Neuron (in vitro differentiated cells): ENCODE data around the gene CLIC1.
A peak's percentile ranks its signal among the peaks of the same experiment; 100 is the strongest.

ENCODE experiments used
- H2AFZ ChIP-seq: one replicate; pipeline ENCODE4 v1.6.1; 2013; ENCODE audit warnings: low read depth, mild to moderate bottlenecking, inconsistent platforms, low read length, moderate library complexity
- H3K27me3 ChIP-seq: one replicate; pipeline ENCODE4 v1.6.1; 2013; ENCODE audit warnings: low read length; ENCODE audit not compliant: insufficient read depth
- H3K36me3 ChIP-seq: one replicate; pipeline ENCODE4 v1.6.1; 2013; ENCODE audit warnings: low read length; ENCODE audit not compliant: insufficient read depth
- H3K4me1 ChIP-seq: one replicate; pipeline ENCODE4 v1.6.1; 2013; ENCODE audit warnings: low read length; ENCODE audit not compliant: insufficient read depth
- H3K4me3 ChIP-seq: 2 replicates; pipeline ENCODE4 v1.5.1; 2013; ENCODE audit warnings: mild to moderate bottlenecking, low read length, moderate library complexity
- H3K9me3 ChIP-seq: one replicate; pipeline ENCODE4 v1.6.1; 2013; ENCODE audit warnings: low read length

The CLIC1 gene

DNA sequence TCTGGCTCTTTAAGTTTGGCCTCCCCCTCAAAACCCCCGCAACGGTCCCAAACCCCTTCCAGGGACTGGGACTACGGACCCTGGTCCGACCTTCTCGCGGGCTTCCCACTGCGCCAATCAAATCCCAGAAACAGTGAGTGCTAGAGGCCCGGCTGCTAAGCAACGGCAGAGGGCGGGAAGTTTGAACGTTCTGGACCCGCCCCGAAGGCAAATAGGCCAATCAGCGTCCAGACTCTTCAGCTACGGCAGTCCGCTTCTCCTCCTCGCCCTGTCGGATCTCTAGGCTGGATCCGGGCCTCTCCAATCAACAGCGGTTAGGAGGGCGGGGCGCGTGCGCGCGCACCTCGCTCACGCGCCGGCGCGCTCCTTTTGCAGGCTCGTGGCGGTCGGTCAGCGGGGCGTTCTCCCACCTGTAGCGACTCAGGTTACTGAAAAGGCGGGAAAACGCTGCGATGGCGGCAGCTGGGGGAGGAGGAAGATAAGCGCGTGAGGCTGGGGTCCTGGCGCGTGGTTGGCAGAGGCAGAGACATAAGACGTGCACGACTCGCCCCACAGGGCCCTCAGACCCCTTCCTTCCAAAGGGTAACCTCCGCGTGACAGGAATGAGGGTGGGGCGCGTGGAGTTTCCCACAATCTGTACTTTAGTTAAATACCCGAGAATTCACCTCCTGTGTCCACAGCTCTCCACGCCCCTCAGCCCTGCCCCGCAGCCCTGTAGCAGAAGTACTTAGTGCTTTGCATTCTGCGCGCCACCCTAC is 3.5 kb upstream of the CLIC1 start, which contains the start of gene MSH5:
TSS of gene MSH5 (plus strand) at position 367 of the 758 bp plus-strand sequence. CDS start 462 bp downstream, outside the sequence.
- Histone ChIP-seq H3K27me3 (no peaks in the 10 kb centered on the region), H2AFZ (peak within 1 kb of the TSS; percentile 27), H3K4me3 (peak within 1 kb of the TSS; percentile 94), H3K9me3 (no peaks in the 10 kb centered on the region), H3K36me3 (peaks cover 31% of the 10 kb centered on the region), H3K4me1 (peaks cover 42% of the 10 kb centered on the region)

DNA sequence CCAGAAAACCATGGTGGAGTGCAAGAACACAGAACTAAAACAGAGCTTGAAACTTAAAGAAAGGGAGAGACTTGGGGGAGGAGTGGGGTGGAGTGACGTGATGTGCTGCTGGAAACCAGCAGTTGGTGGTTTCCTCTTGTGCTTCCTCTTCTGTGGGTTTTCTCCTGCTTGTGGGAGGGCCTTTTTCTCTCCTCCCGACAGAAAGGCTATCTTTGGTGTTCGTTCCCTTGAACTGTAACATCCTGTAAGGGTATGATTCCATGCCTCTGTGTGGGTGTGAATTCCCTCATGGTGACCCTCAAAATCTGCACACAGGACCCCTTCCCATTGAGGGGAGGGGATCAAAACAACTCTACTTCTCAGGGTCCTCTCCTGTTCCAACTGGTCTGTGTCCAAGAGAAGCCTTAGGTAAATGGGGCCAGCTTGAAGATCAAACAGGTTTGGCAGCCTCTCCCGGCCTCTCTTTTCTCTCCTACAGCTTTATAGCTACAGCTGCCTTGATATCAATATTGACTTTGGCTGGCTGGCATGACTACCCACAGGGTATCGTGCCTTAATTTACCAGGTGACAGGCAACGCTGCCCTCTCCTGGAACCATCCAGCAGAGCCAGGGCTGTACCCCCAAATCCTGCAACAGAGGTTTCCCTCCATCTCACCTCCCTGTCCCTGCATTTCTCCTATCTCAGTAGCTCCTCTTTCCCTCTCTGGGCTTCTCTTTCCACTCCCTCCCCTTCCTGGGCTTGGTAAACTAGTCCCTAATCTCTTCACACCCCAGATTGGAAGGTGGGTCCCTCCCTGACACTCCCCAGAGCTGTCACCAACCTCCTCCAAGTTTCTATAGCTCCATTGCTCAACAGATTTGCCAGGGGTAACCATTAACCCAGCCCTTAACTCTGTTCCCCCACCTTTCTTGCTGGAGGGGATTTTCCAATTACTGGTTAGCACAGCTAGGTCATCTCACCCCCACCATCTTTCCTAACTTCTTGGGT is 2.0 kb upstream of the CLIC1 start:
- Histone ChIP-seq H3K4me1 (peaks cover 51% of the 10 kb centered on the region), H3K9me3 (no peaks in the 10 kb centered on the region), H3K36me3 (peaks cover 30% of the 10 kb centered on the region), H3K4me3 (peak overlapping the region; percentile 32), H2AFZ (no peak overlapping the region), H3K27me3 (no peaks in the 10 kb centered on the region)

DNA sequence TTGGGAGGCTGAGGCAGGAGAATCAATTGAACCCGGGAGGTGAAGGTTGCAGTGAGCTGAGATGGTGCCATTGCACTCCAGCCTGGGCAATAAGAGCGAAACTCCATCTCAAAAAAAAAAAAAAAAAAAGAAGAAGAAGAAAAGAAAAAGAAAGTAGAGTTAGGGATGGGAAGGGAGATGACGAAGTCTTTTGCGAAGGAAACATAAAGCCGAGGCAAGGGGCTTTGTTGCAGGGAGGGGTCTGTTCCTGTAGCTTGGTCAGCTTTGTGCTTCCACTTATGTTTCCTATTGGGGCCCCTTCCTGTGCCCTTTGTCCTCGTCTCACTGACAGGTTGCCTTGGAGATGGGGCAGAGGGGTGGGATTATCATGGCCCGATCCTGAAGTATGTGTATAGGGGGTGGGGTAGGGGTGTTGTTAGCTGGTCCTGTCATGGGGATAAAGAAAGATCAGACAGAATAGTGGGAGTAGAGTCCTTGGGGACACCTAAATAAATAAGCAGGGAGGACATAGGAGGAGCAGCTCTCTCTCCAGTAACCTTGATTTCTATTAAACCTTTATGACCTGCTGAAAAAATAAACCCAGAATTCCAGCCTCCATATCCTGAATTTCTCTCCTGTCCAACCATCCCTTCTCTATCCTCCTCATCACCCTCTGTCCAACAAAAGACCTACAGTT is 1.1 kb upstream of the CLIC1 start:
- Histone ChIP-seq H3K4me1 (peaks cover 51% of the 10 kb centered on the region), H3K27me3 (no peaks in the 10 kb centered on the region), H3K9me3 (no peaks in the 10 kb centered on the region), H3K36me3 (peaks cover 26% of the 10 kb centered on the region), H2AFZ (no peak overlapping the region), H3K4me3 (peak overlapping the region; percentile 85)

DNA sequence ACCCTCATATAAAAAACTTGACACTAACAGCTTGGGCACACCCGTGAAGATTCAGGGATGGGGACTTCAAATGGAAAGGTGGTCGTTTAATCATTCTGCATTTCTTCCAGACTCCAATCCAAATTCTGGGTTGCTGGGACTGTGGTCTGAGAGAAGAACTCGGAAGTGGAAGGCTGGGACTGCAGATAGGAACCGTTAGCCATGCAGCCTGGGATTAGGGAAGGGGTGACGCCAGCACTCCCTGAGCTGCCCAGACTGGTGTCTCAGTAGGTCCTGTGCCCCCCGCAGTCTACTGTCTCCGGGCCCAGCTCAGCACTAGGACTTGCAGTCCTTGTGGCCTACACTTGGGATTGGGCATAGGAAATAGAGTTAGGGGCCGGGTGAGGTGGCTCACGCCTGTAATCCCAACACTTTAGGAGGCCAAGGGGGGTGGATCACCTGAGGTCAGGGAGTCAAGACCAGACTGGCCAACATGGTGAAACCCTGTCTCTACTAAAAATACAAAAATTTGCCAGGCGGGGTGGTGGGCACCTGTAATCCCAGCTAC is 511 bp upstream of the CLIC1 start:
- Histone ChIP-seq H3K4me1 (peaks cover 51% of the 10 kb centered on the region), H2AFZ (peak overlapping the region; percentile 5), H3K4me3 (peak overlapping the region; percentile 85), H3K36me3 (peaks cover 27% of the 10 kb centered on the region), H3K9me3 (no peaks in the 10 kb centered on the region), H3K27me3 (no peaks in the 10 kb centered on the region)

DNA sequence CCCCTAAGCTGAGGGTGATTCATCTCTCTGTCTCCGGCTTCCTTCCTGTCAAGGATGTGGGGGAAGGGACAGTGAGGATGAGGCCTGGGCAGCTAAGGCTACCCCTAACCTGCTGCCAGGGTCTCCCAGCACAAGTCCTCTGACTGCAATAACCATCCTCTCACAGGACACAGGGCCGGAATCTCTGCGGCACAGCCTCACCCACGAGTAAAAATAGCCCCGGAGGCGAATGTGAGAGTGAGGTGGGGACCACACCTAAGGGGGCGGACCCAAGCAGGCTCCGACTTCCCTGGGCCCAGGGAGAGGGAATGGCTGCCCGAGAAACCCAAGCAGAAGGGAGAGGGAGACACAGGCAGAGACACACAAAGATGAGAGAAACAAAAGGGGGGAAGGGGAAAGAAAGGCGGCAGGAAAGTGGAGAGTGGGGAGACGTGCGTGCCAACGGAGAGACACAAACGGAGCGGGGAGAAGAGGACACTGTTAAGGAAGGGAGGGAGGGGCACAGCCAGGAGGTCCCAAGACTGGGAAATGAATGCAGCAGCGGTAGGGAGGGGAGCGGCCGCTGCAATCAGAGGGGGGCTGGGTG is 1.4 kb downstream of the CLIC1 start:
- Histone ChIP-seq H3K36me3 (peaks cover 29% of the 10 kb centered on the region), H2AFZ (no peak overlapping the region), H3K9me3 (no peaks in the 10 kb centered on the region), H3K4me3 (peak overlapping the region; percentile 85), H3K27me3 (no peaks in the 10 kb centered on the region), H3K4me1 (peaks cover 54% of the 10 kb centered on the region)

DNA sequence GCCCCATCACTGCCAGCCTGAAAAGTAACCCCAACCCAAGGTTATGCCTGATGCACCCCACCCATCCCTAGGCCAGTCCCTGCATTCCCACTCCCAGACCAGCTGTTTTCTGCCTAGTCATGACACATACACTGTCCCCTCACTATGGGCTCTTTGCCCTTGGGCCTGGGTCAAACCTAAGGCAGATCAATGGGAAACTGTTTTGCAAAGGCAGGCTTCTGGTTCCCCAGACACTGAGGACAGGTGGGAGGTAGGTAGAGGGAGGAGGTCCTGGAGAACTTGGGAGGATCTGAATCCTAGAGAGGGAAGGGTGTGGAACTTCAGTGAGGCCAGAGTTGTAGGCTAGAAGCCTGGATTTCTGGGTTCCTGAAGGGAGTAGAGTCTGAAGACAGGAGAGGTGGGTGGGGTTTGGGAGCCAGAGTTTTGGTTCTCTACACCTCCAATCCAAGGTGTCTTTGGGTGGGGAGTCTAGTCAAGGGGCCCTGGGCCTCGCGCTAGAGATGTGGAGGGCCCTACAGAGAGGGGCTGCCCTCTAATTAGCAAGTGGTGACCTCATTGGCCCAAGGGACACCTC is 2.0 kb downstream of the CLIC1 start:
- Histone ChIP-seq H3K4me1 (peaks cover 51% of the 10 kb centered on the region), H3K27me3 (no peaks in the 10 kb centered on the region), H3K36me3 (peaks cover 29% of the 10 kb centered on the region), H2AFZ (no peak overlapping the region), H3K9me3 (no peaks in the 10 kb centered on the region), H3K4me3 (peak overlapping the region; percentile 85)

DNA sequence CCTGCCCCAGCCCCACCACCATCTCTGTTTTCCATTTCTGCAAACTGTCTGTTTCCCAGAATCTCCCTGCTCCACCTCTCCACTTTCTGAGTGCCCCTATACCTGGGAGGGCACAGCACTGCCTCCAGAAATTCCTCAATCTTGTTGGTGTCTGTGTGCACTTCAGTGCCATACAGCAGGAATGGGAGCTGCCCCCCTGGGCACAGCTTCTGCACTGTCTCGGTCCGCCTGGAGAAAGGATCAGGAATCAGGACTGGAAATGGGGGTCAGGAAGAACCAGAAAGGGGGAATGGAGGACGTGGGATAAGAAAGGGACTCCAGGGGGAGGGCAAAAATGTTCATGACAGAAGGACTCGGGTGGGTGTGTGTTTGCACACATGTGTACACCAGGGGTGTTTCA is 2.6 kb downstream of the CLIC1 start:
- Histone ChIP-seq H3K36me3 (peaks cover 29% of the 10 kb centered on the region), H3K27me3 (no peaks in the 10 kb centered on the region), H3K4me3 (no peak overlapping the region), H3K4me1 (peaks cover 51% of the 10 kb centered on the region), H3K9me3 (no peaks in the 10 kb centered on the region), H2AFZ (no peak overlapping the region)

DNA sequence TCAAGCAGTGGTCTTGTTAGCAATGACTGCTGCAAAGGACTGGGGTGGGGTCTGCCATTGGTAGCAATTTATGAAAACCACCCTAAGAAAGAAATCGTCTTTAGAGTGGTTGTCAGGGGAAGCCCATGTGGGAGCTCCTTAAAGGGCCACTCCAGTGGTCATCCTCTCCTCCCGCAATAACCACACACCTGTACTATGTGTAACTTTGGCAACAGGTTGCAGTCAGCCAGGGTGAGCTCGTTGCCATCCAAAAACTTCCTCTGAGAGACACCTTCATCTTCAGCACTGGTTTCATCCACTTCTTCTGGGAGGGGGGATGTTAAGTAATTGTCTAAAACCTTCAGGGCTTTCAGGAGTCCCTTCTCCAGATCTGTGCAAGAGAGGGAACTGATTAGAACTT is 4.3 kb downstream of the CLIC1 start:
- peaks cover 38% of the 10 kb centered on the region for H3K4me1 ChIP-seq
- H2AFZ ChIP-seq: no peak overlapping the region
- H3K9me3 ChIP-seq: no peaks in the 10 kb centered on the region
- no peaks in the 10 kb centered on the region for H3K27me3 ChIP-seq
- H3K36me3 ChIP-seq: peaks cover 44% of the 10 kb centered on the region
- H3K4me3 ChIP-seq: no peak overlapping the region

DNA sequence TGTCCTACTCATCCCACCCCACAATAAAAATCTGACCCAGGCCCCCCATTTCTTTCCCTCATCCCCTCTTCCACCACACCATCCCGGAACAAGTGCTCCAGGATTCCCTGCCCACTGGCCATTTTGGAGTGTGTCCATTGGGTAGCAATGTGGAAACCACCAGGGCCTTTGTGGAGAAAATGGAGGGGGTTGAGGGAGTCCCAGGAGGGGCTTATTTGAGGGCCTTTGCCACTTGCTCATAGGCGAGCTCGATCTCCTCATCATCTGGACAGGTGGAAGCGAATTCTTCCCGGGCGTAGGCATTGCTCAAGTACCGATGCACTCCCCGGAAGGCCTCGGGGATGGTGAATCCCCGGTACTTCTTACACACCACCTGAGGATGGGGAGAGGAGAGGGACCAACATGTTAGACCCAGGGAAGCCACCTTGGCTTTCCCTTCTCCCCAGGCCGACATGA is 5.7 kb downstream of the CLIC1 start:
- H3K4me1 ChIP-seq: peaks cover 30% of the 10 kb centered on the region
- no peak overlapping the region for H2AFZ ChIP-seq
- peak overlapping the region; percentile 87 for H3K4me3 ChIP-seq
- H3K9me3 ChIP-seq: no peaks in the 10 kb centered on the region
- H3K27me3 ChIP-seq: no peaks in the 10 kb centered on the region
- peaks cover 57% of the 10 kb centered on the region for H3K36me3 ChIP-seq

DNA sequence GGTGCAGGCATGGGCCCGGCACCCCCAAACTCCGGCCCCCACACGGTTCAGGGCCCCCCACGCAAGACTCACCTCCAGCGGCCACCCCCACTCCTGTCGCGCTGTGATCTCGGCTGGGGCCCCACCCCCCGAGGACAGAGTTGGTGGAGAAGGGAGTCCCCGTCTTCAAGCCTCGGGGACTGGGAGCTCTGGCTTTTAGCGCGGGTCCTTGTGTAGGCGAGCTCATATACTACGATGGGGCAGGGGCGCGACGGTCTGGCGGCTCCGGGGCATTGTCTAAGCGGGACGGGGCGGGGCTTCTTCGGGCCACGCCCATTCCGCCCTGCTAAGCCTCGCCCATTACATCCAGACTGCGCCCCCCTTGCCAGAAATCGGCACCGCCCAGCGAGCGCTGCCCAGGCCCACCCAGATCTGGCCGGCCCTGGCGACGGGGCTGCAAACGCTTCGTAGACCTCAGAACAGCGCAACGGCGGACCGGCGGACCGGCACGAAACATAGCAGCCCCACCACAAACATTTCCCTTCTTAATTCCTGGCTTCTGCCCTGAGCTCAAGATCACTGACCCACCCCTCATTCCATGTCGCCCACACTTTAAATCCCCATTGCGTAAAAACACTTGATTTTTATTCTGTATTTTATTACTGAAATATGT is 6.2 kb downstream of the CLIC1 start:
- Histone ChIP-seq H3K27me3 (no peaks in the 10 kb centered on the region), H3K4me3 (peak overlapping the region; percentile 87), H3K4me1 (peaks cover 27% of the 10 kb centered on the region), H3K9me3 (no peaks in the 10 kb centered on the region), H3K36me3 (peaks cover 59% of the 10 kb centered on the region), H2AFZ (no peak overlapping the region)

DNA sequence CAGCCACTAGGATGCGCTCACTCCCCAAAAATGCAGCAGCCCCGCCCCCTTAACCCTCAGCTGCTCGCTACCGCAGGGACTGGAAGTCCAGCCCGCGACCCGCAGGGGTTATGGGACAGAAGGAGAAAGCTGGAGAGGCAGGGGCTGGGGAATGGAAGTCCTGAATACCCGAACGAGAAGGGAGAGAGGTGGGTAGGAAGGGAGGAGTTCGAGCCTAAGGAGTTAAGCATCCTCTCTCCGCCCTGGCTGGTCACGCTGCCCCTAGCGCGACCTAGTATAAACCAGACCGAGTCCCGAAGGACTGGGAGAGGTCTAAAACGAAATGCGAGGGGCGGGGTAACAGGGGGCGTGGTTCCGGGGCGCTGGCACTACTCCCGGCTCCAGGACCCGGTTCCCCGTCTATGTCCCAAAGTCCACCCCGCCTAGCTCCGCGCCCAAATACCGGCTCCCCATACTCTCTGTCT is 6.8 kb downstream of the CLIC1 start:
- H3K27me3 ChIP-seq: no peaks in the 10 kb centered on the region
- peaks cover 60% of the 10 kb centered on the region for H3K36me3 ChIP-seq
- H3K9me3 ChIP-seq: no peaks in the 10 kb centered on the region
- no peak overlapping the region for H2AFZ ChIP-seq
- H3K4me1 ChIP-seq: peaks cover 22% of the 10 kb centered on the region
- H3K4me3 ChIP-seq: peak overlapping the region; percentile 87
